SK-N-SH treated with all-trans-retinoic acid at 6 μM for 48 hours (cell line): Measurements from ENCODE around the gene SLCO1B1.

Experiments
- ATAC-seq: fragments of 200-7000 bp; cut with Tn5 transposase; 3 replicates; pipeline ENCODE4 v1.9.1; 2020; ENCODE audit warnings: mild to moderate bottlenecking, moderate library complexity
- ARNTL ChIP-seq: fragments of 450-650 bp; formaldehyde crosslinking; IDR thresholded peaks from 2 replicates; pipeline ENCODE4 v1.5.0; 2020; ENCODE audit warnings: low read depth, mild to moderate bottlenecking, moderate library complexity, borderline replicate concordance
- BACH2 ChIP-seq: fragments of 250-450 bp; sonication (Bioruptor Pico); IDR thresholded peaks from 2 replicates; pipeline ENCODE4 v1.9.0; 2021; ENCODE audit warnings: mild to moderate bottlenecking, borderline replicate concordance
- CREB5 ChIP-seq: fragments of 250-450 bp; sonication (Bioruptor Pico); IDR thresholded peaks from 2 replicates; pipeline ENCODE4 v1.5.1; 2020; ENCODE audit warnings: low read depth, mild to moderate bottlenecking, moderate library complexity
- CSDC2 ChIP-seq: fragments of 250-450 bp; sonication (Bioruptor Pico); IDR thresholded peaks from 2 replicates; pipeline ENCODE4 v1.5.0; 2020; ENCODE audit warnings: mild to moderate bottlenecking, moderate library complexity
- CSRNP3 ChIP-seq: fragments of 250-450 bp; sonication (Bioruptor Pico); IDR thresholded peaks from 2 replicates; pipeline ENCODE4 v1.5.1; 2021; ENCODE audit warnings: mild to moderate bottlenecking, moderate library complexity
- ESRRG ChIP-seq: fragments of 250-450 bp; sonication (Bioruptor Pico); IDR thresholded peaks from 2 replicates; pipeline ENCODE4 v1.6.1; 2021; ENCODE audit warnings: mild to moderate bottlenecking
- GLIS3 ChIP-seq: fragments of 250-450 bp; sonication (Bioruptor Pico); IDR thresholded peaks from 2 replicates; pipeline ENCODE4 v1.5.0; 2020; ENCODE audit warnings: mild to moderate bottlenecking, moderate library complexity
- ISL1 ChIP-seq: fragments of 250-450 bp; sonication (Bioruptor Pico); IDR thresholded peaks from 2 replicates; pipeline ENCODE4 v2.1.2; 2022; ENCODE audit warnings: mild to moderate bottlenecking, moderate library complexity
- OSR1 ChIP-seq: fragments of 250-450 bp; sonication (Bioruptor Pico); IDR thresholded peaks from 2 replicates; pipeline ENCODE4 v1.8.0; 2022; ENCODE audit warnings: moderate library complexity, mild to moderate bottlenecking, inconsistent platforms
- PATZ1 ChIP-seq: fragments of 250-450 bp; sonication (Bioruptor Pico); IDR thresholded peaks from 2 replicates; pipeline ENCODE4 v1.8.0; 2020; ENCODE audit warnings: mild to moderate bottlenecking, moderate library complexity, borderline replicate concordance
- POU6F1 ChIP-seq: fragments of 250-450 bp; sonication (Bioruptor Pico); IDR thresholded peaks from 2 replicates; pipeline ENCODE4 v1.8.0; 2021; ENCODE audit warnings: low read depth, mild to moderate bottlenecking, moderate library complexity, borderline replicate concordance
- PPARA ChIP-seq: fragments of 250-450 bp; sonication (Bioruptor Pico); IDR thresholded peaks from 2 replicates; pipeline ENCODE4 v1.5.0; 2020; ENCODE audit warnings: mild to moderate bottlenecking, borderline replicate concordance
- RARB ChIP-seq: fragments of 250-450 bp; sonication (Bioruptor Pico); IDR thresholded peaks from 2 replicates; pipeline ENCODE4 v1.8.0; 2021; ENCODE audit warnings: mild to moderate bottlenecking, moderate library complexity
- SNAI2 ChIP-seq: fragments of 250-450 bp; sonication (Bioruptor Pico); IDR thresholded peaks from 2 replicates; pipeline ENCODE4 v1.5.0; 2020; ENCODE audit warnings: mild to moderate bottlenecking, moderate library complexity
- TCF4 ChIP-seq: fragments of 250-450 bp; sonication (Bioruptor Pico); IDR thresholded peaks from 2 replicates; pipeline ENCODE4 v1.8.0; 2021; ENCODE audit warnings: mild to moderate bottlenecking, moderate library complexity, borderline replicate concordance
- TOX ChIP-seq: fragments of 250-450 bp; sonication (Bioruptor Pico); IDR thresholded peaks from 2 replicates; pipeline ENCODE4 v1.8.0; 2021; ENCODE audit warnings: mild to moderate bottlenecking, moderate library complexity, borderline replicate concordance
- TSHZ2 ChIP-seq: fragments of 250-450 bp; sonication (Bioruptor Pico); IDR thresholded peaks from 2 replicates; pipeline ENCODE4 v1.5.0; 2020; ENCODE audit warnings: mild to moderate bottlenecking, moderate library complexity
- ZC3H10 ChIP-seq: fragments of 250-450 bp; sonication (Bioruptor Pico); IDR thresholded peaks from 2 replicates; pipeline ENCODE4 v1.5.1; 2021; ENCODE audit warnings: mild to moderate bottlenecking, moderate library complexity
- ZFP3 ChIP-seq: fragments of 250-450 bp; sonication (Bioruptor Pico); IDR thresholded peaks from 2 replicates; pipeline ENCODE4 v1.5.0; 2020; ENCODE audit warnings: mild to moderate bottlenecking, moderate library complexity
- ZFP30 ChIP-seq: fragments of 450-650 bp; formaldehyde crosslinking; IDR thresholded peaks from 2 replicates; pipeline ENCODE4 v1.5.0; 2022; ENCODE audit warnings: mild to moderate bottlenecking, moderate library complexity
- ZNF70 ChIP-seq: fragments of 450-650 bp; formaldehyde crosslinking; IDR thresholded peaks from 2 replicates; pipeline ENCODE4 v1.5.0; 2020; ENCODE audit warnings: mild to moderate bottlenecking, moderate library complexity

Gene SLCO1B1

GRCh38 chr12:21234395-21234794 lies 103.4 kb downstream of the SLCO1B1 start:
- no peak for ATAC-seq
- TF ChIP-seq GLIS3 (CRISPR knock-in tag): no peak
- no peak for TF ChIP-seq POU6F1
- TF ChIP-seq TCF4: no peak
- TF ChIP-seq PATZ1 (CRISPR knock-in tag): no peak
- TF ChIP-seq ARNTL (CRISPR knock-in tag): no peak
- no peak for TF ChIP-seq RARB

- ATAC-seq: no peak
- no peak for TF ChIP-seq ESRRG (CRISPR knock-in tag)
- TF ChIP-seq BACH2 (CRISPR knock-in tag): no peak
- no peak for TF ChIP-seq ZFP30 (CRISPR knock-in tag)
- no peak for TF ChIP-seq SNAI2 (CRISPR knock-in tag)
- no peak for TF ChIP-seq TCF4
- no peak for TF ChIP-seq ZFP3 (CRISPR knock-in tag)
- TF ChIP-seq ARNTL (CRISPR knock-in tag): no peak
- no peak for TF ChIP-seq CSRNP3 (CRISPR knock-in tag)
- TF ChIP-seq PPARA (CRISPR knock-in tag): no peak
- TF ChIP-seq PATZ1 (CRISPR knock-in tag): no peak
- no peak for TF ChIP-seq ZC3H10
- TF ChIP-seq CSDC2 (CRISPR knock-in tag): no peak
- TF ChIP-seq POU6F1: no peak
- TF ChIP-seq OSR1 (CRISPR knock-in tag): no peak
- TF ChIP-seq RARB: no peak
- no peak for TF ChIP-seq TOX (CRISPR knock-in tag)
- no peak for TF ChIP-seq ZNF70 (CRISPR knock-in tag)
- TF ChIP-seq GLIS3 (CRISPR knock-in tag): no peak
- TF ChIP-seq CREB5 (CRISPR knock-in tag): no peak
- TF ChIP-seq, all 23 proteins: peak for 0
Measured at GRCh38 chr12:21239866-21240265, 108.9 kb downstream of the SLCO1B1 start.

- ATAC-seq: peak; percentile 67; the same call in 2 of the 3 replicates
- TF ChIP-seq PPARA (CRISPR knock-in tag) (no peak), ZNF70 (CRISPR knock-in tag) (no peak), CSRNP3 (CRISPR knock-in tag) (no peak), OSR1 (CRISPR knock-in tag) (no peak), PATZ1 (CRISPR knock-in tag) (no peak), ESRRG (CRISPR knock-in tag) (no peak), TOX (CRISPR knock-in tag) (no peak), CSDC2 (CRISPR knock-in tag) (no peak), SNAI2 (CRISPR knock-in tag) (no peak), ISL1 (CRISPR knock-in tag) (no peak), ZFP30 (CRISPR knock-in tag) (no peak), TSHZ2 (CRISPR knock-in tag) (no peak)
Measured at GRCh38 chr12:21248679-21249078, 117.7 kb downstream of the SLCO1B1 start.
